B cell (primary cell): ENCODE measurements around the gene FOXO4. TPM values are rescaled to one million over a fixed set of nuclear protein-coding genes. Genes with fewer than 3 reads are reported as not detected.

ENCODE experiments used
- ATAC-seq: fragments of 200-7000 bp; cut with Tn5 transposase; one replicate; pipeline ENCODE4 v1.10.0; 2021; ENCODE audit warnings: low read depth, mild to moderate bottlenecking, moderate number of reproducible peaks, moderate library complexity
- CTCF ChIA-PET: fragments of 350-600 bp; sonication (Branson Sonifier 250); formaldehyde crosslinking; loops from one replicate; lab custom pipeline; 2021; ENCODE audit warnings: antibody characterized with exemption, inconsistent platforms; lab: Charles Lee
- POLR2A ChIA-PET: fragments of 350-600 bp; sonication (Branson Sonifier 250); formaldehyde crosslinking; loops from one replicate; lab custom pipeline; 2021; ENCODE audit warnings: antibody characterized with exemption; lab: Charles Lee
- DNase-seq: peaks from one replicate; pipeline ENCODE4 v3.0.0; 2013
- H2AFZ ChIP-seq: 2 replicates; pipeline ENCODE4 v1.6.1; 2012; ENCODE audit warnings: mild to moderate bottlenecking, low read depth, low read length; ENCODE audit not compliant: insufficient read depth, poor library complexity, severe bottlenecking
- H3K27ac ChIP-seq, 2 donors: 1 replicate in 1 of 2; 2 replicates in 1 of 2; pipeline ENCODE4 v1.5.1; 2012 to 2013; ENCODE audit warnings: low read length in 2 of 2, mild to moderate bottlenecking in 2 of 2, moderate library complexity in 1 of 2
- H3K27me3 ChIP-seq, 4 experiments: fragments of 200-600 bp in 1 of 4; sonication (generic) in 1 of 4; replicated peaks in 1 of 4; 1 replicate in 2 of 4; 2 replicates in 2 of 4; pipeline versions ENCODE4 v1.6.1 to v1.7.0; 2013 to 2016; ENCODE audit warnings: low read length in 3 of 4, mild to moderate bottlenecking in 2 of 4, mixed read lengths in 1 of 4, moderate library complexity in 1 of 4; ENCODE audit not compliant: insufficient read depth in 4 of 4, control insufficient read depth in 3 of 4; ENCODE audit errors: control extremely low read depth in 1 of 4
- H3K36me3 ChIP-seq, 2 experiments: replicated peaks in 1 of 2; 1 replicate in 1 of 2; 2 replicates in 1 of 2; pipeline versions ENCODE4 v1.6.1 to v1.7.1; 2013; ENCODE audit warnings: low read length in 1 of 2; ENCODE audit not compliant: insufficient read depth in 2 of 2, control insufficient read depth in 1 of 2; ENCODE audit errors: control extremely low read depth in 1 of 2, extremely low read depth in 1 of 2
- H3K4me1 ChIP-seq, 2 donors: fragments of 200-600 bp in 1 of 2; sonication (generic) in 1 of 2; 1 replicate in 1 of 2; 2 replicates in 1 of 2; pipeline versions ENCODE4 v1.5.1 to v1.6.1; 2013 to 2017; ENCODE audit warnings: low read length in 2 of 2; ENCODE audit not compliant: control insufficient read depth in 2 of 2, insufficient read depth in 2 of 2
- H3K4me2 ChIP-seq: replicated peaks from 2 replicates; pipeline ENCODE3; 2012; ENCODE audit warnings: mild to moderate bottlenecking, low read depth, low read length; ENCODE audit not compliant: poor library complexity, severe bottlenecking
- H3K4me3 ChIP-seq, 5 experiments: fragments of 200-600 bp in 1 of 5; sonication (generic) in 1 of 5; 1 replicate in 3 of 5; 2 replicates in 2 of 5; pipeline versions ENCODE4 v1.5.1 to v1.7.0; 2011 to 2016; ENCODE audit warnings: low read length in 4 of 5, mild to moderate bottlenecking in 4 of 5, low read depth in 2 of 5, control low read depth in 1 of 5, moderate library complexity in 1 of 5; ENCODE audit not compliant: insufficient read depth in 1 of 5; ENCODE audit errors: control extremely low read depth in 1 of 5, extremely low read depth in 1 of 5
- H3K79me2 ChIP-seq: fragments of 200-600 bp; sonication (generic); one replicate; pipeline ENCODE4 v1.6.0; 2016; ENCODE audit warnings: low read length; ENCODE audit not compliant: control insufficient read depth, insufficient read depth
- H3K9ac ChIP-seq: fragments of 200-600 bp; sonication (generic); 2 replicates; pipeline ENCODE4 v1.6.1; 2017; ENCODE audit warnings: mild to moderate bottlenecking, low read length, moderate library complexity
- H3K9me3 ChIP-seq, 3 donors: one replicate each; pipeline versions ENCODE4 v1.6.1 to v1.7.1; 2013; ENCODE audit warnings: low read length in 2 of 3; ENCODE audit not compliant: control insufficient read depth in 2 of 3, insufficient read depth in 1 of 3; ENCODE audit errors: control extremely low read depth in 1 of 3
- H4K20me1 ChIP-seq: 2 replicates; pipeline ENCODE4 v1.6.0; 2012; ENCODE audit warnings: mild to moderate bottlenecking, low read length; ENCODE audit not compliant: insufficient read depth, control insufficient read depth, poor library complexity, severe bottlenecking
- H3K27ac Mint-ChIP-seq: one replicate; pipeline ENCODE4 v1.8.0; 2021; ENCODE audit warnings: mixed read lengths
- H3K27me3 Mint-ChIP-seq: one replicate; pipeline ENCODE4 v1.8.0; 2021; ENCODE audit warnings: mixed read lengths
- H3K4me1 Mint-ChIP-seq: one replicate; pipeline ENCODE4 v1.8.0; 2021; ENCODE audit warnings: mixed read lengths
- H3K4me3 Mint-ChIP-seq: one replicate; pipeline ENCODE4 v1.8.0; 2021; ENCODE audit warnings: mixed read lengths
- H3K9me3 Mint-ChIP-seq: one replicate; pipeline ENCODE4 v1.8.0; 2022; ENCODE audit warnings: mixed read lengths; ENCODE audit not compliant: insufficient read depth
- CTCF ChIP-seq: fragments of 200-600 bp; IDR thresholded peaks from one replicate; pipeline ENCODE4 v1.8.0; 2022; ENCODE audit warnings: antibody characterized with exemption, mild to moderate bottlenecking
- EZH2 ChIP-seq: IDR thresholded peaks from 2 replicates; pipeline ENCODE4 v1.6.1; 2012; ENCODE audit warnings: borderline replicate concordance, low read depth, mild to moderate bottlenecking, moderate library complexity, low read length; ENCODE audit not compliant: insufficient read depth, poor library complexity, severe bottlenecking
- WGBS: methylation state at CpG from one replicate; pipeline ENCODE4 v1.1.5; 2013; ENCODE audit warnings: missing lambda C conversion rate; ENCODE audit not compliant: insufficient coverage; 5-methylcytosine and 5-hydroxymethylcytosine counted together
- intact Hi-C: fragments of 100-400 bp; cut with micrococcal nuclease; formaldehyde crosslinking; loops from one replicate; pipeline ENCODE4 v1.10.0; 2022
- polyA plus RNA-seq: library from polyadenylated mRNA; depleted of rRNA; stranded (reverse); fragments of >200 nt; gene quantifications from 2 replicates; pipeline ENCODE4 v1.2.3, GENCODE V29; 2012
- total RNA-seq, 2 donors: library from RNA; stranded (reverse); fragments of 120-200 nt in 1 of 2; gene quantifications; 1 replicate in 1 of 2; 2 replicates in 1 of 2; pipeline versions ENCODE4 v1.2.3 to v1.2.4, GENCODE V29; 2013 to 2022

FOXO4 gene
- total and polyA plus RNA-seq, 2 donors (not counting 1 experiment from before 2014, with no cell fraction given), result 13.4 to 41.4 TPM

GRCh38 chrX:71103110-71103983 lies 7.7 kb downstream of the FOXO4 start:
- H3K9ac ChIP-seq, result peak overlapping the region; percentile 35
- DNase-seq (peak; percentile 60), ATAC-seq (peak; percentile 67)
- Mint-ChIP-seq H3K27ac (peak overlapping the region; percentile 90), H3K4me1 (peaks cover 59% of the 10 kb centered on the region), H3K4me3 (peak overlapping the region; percentile 73), H3K9me3 (no peaks in the 10 kb centered on the region), H3K27me3 (no peaks in the 10 kb centered on the region)
- no peaks in the 10 kb centered on the region for H3K27me3 ChIP-seq
- TF ChIP-seq CTCF, result no peak
- no peak for TF ChIP-seq EZH2
- H3K79me2 ChIP-seq, result peaks cover 5% of the 10 kb centered on the region
- ChIA-PET POLR2A (interaction anchor here (0.7 to 3.8 kb wide), 3 partner anchors 9 to 23 kb away, joined by 3 to 29 read pairs (median 15); partner anchors contain the start of genes IL2RG and MED12), CTCF (interaction anchor here (0.7 to 5.2 kb wide), 2 partner anchors 9 to 26 kb away, joined by 5 to 78 read pairs; partner anchors contain the start of gene IL2RG)
- peaks cover 0 to 14% of the 10 kb centered on the region in 2 experiments for H3K36me3 ChIP-seq
- H3K4me3 ChIP-seq, result peak overlapping the region in 1 of 5 experiments; percentile 41
- H4K20me1 ChIP-seq, result no peaks in the 10 kb centered on the region
- peak overlapping the region; percentile 66 for H3K4me2 ChIP-seq
- peak overlapping the region; percentile 67 to 83 for H3K27ac ChIP-seq
- H3K4me1 ChIP-seq, result peaks cover 52 to 60% of the 10 kb centered on the region in 2 donors
- WGBS, result no CpG with 5 or more reads among the region's 10 CpGs
- intact Hi-C loops, result loop anchor here (1.0 to 2.0 kb wide), 2 partner anchors 8 to 15 kb away; partner anchors contain the start of genes IL2RG and MED12
- H2AFZ ChIP-seq, result peak overlapping the region; percentile 28
- no peaks in the 10 kb centered on the region for H3K9me3 ChIP-seq
